ENCODE results near the gene FAIM.
"Not testable (repeated sequence)": the region's sequence is repeated elsewhere in the genome, so short reads cannot be mapped to it uniquely, and the experiment has no call there.

The FAIM gene

DNA sequence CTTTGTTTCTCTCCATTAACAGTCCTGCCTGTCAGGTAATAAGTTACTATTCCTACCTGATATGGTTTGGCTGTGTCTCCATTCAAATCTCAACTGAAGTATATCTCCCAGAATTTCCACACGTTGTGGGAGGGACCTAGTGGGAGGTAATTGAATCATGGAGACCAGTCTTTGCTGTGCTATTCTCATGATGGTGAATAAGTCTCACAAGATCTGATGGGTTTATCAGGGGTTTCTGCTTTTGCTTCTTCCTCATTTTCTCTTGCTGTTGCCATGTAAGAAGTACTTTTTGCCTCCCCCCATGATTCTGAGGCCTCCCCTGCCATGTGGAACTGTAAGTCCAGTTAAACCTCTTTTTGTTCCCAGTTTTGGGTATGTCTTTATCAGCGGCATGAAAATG is 6.9 kb upstream of the FAIM start:
- not testable (repeated sequence) for DNase-seq (ENCODE audit: low spot score)

DNA sequence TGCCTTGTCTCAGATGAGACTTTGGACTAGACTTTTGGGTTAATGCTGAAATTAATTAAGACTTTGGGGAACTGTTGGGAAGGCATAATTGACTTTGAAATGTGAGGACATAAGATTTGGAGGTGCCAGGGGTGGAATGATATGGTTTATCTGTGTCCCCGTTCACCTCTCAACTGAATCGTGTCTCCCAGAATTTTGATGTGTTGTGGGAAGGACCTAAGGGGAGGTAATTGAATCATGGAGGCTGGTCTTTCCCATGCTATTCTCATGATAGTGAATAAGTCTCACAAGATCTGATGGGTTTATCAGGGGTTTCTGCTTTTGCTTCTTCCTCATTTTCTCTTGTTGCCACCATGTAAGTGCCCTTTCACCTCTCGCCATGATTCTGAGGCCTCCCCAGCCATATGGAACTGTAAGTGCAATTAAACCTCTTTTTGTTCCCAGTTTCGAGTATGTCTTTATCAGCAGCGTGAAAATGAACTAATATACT is 4.4 kb upstream of the FAIM start:
- DNase-seq (ENCODE audit: low spot score): not testable (repeated sequence)

DNA sequence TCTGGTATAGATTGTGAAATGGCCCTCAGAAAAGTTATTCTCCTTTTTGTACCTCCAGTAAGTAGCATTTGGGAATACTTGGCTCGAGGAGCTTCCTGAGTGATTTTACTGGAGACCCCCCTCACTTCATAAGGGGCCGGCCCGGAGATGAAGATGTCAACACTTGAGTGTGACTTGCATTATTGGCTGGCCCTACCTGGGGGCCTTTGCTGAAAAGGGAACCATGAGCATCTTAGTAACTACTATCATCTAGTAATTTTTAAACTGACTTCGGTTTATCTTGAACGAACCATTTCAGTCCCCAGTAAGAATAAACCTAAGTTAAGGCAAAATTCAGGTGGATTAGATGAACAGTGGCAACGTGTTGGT is 1.3 kb downstream of the FAIM start:
- no peak for DNase-seq (ENCODE audit: low spot score)

DNA sequence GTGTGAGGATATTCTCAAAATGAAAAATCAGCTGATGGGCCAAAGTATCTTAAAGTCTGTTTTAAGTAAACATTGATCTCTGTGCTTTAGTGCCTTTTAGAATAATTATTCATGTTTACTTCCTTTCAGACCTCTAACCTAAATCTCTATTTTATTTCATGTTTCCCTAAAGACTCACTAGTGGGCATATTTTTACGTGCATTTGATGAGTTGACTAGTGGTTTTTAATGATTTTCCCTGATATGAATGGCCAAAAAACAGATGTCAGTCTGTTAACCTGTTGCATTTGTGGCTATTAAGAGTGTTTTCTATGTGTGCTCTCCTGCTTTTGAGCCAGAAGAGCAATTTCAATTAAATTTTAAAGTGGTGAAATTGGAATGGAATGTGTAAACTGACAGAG is 6.9 kb downstream of the FAIM start:
- DNase-seq (ENCODE audit: low spot score): no peak

DNA sequence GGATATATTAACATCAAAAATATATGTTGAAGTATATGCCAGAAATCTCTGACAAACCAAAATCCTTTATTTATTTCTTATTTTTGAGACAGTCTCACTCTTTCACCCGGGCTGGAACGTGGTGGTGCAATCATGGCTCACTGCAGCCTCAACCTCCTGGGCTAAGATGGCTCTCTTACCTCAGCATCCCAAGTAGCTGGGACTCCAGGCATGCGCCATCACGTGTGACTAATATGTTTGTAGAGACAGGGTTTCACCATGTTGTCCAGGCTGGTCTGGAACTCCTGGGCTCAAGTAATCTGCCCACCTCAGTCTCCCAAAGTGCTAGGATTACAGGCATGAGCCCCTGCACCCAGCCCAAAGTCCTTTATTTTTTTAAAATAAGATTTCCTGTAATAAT is 11.9 kb downstream of the FAIM start:
- DNase-seq (ENCODE audit: low spot score): no peak

DNA sequence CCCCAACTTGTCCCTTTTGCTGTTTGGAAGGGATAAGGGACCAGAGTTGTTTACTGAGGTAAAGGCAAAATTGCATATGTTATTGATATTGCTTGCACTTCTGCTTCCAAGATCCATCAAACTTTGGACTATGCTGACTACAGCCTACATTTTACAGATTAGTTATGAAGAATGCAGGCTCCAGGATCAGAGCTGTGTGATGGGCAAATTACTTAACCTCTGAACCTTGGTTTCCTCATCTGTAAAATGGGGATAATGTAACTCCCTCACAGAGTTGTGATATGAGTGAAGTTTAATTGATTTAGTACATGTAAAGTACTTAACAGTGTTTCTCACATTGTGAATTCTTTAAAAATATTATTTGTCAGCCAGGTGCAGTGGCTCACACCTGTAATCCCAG is 15.9 kb downstream of the FAIM start:
- DNase-seq (ENCODE audit: low spot score): no peak

DNA sequence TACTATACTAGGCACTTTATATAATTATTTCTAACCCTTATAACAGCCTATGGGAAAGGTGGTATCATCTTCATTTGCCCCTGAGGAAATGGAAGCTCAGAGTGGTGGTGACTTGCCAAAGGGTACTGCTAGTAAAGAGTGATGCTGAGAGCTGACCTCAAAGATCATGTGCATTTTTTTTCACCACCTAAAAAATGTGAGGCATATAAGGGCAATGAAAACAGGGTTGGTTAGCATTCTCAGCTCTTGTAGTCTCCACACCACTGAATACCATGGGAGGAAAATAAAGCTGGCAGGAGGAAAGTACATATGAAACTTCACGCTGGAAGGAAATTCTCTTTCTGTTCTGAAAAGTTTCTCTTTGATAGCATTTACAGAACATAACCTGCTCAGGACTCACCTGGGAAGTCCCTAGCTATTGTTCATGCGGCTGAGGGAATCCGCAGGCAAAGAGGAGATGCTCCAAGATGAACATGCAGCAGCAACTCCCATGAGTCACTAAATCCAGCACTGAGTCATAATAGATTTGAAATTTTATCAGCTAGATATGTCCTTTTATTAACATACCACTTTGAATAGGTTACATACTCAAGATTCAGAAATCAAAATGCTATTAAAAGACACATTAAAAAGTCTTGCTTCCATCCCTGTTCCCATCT is 17.3 kb downstream of the FAIM start:
- DNase-seq (ENCODE audit: low spot score): no peak

DNA sequence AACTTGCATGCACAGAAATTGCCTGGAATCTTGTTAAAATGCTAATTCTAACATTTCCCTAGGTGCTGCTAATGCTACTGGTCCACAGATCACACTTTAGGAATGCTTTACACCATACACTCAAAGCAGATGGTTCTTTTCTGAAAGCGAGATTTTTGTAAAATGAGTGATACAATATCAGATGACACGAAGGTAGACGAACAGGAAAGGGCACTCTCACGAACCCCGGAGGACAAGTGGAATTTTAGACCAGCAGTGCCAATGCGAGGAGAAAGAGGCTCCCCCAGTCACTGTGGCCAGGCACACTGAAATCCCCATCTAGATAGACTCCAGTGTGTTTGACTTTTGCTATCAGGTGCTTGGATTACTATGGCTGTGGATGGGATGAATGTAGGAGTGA is 21.0 kb downstream of the FAIM start:
- no peak for DNase-seq (ENCODE audit: low spot score)

DNA sequence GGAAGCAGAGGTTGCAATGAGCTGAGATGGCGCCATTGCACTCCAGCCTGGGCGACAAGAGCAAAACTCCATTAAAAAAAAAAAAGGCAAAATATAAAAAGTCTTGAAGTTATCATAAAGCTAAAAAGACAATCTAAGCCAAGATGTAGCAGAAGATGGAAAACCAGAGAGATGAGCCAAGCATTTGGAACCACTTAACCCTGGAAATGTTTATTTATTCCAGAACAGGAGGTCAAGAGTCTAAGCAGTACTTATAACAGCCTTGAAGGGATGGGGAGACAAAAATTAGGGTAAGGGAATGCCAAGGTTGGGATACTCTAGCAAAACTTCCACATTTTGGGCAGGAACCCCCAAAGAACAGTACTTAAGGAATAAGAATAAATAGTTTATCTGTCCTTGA is 30.1 kb downstream of the FAIM start:
- no peak for DNase-seq (ENCODE audit: low spot score)

DNA sequence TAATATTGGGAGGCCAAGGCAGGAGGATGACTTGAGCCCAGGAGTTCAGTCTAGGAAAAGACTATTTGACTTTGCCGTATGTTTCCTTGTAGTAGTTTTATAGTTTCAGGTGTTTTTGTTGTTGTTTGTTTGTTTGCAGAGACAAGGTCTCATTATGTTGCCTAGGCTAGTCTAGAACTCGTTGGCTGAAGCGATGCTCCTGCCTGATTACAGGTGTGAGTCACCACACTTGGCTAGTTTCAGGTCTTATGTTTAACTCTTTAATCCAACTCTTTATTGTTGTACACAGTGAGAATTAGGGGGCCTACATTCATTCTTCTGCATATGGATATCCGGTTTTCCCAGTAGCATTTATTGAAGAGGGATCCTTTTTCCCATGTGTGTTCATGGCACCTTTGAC is 32.0 kb downstream of the FAIM start:
- DNase-seq (ENCODE audit: low spot score): no peak

DNA sequence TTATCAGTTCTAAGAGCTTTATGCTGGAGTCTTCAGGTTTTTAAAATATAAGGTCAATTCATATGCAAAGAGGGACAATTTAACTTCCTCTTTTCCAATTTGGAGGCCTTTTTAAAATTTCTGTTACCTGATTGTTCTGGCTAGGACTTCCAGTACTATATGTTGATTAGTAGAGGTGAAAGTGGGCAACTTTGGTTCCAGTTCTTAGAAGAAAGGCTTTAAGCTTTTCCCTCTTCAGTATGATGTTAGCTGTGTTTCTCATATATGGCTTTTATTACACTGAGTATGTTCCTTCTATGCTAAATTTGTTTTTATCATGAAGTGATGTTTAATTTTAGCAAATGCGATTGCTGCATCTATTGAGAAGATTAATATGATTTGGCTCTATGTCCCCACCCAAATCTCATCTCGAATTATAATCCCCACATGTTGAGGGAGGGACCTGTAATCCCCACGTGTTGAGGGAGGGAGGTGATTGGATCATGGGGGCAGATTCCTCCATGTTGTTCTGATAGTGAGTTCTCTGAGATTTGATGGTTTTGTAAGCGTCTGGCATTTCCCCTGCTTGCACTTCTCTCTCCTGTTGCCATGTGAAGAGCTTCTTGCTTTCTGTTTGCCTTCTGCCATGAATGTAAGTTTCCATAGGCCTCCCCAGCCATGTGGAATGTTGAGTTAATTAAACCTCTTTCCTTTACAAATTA is 33.8 kb downstream of the FAIM start:
- no peak for DNase-seq (ENCODE audit: low spot score)

DNA sequence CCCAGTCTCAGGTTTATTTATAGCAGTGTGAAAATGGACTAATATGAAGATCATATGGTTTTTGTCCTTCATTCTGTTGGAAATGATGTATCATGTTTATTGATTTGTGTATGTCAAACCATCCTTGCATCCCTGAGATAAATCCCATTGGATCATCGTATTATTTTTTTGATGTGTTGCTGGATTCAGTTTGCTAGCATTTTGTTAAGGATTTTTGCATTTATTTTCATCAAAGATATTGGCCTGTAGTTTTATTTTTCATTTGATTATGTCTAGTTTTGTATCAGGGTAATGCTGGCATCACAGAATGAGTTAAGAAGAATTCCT is 34.3 kb downstream of the FAIM start:
- DNase-seq (ENCODE audit: low spot score): no peak

DNA sequence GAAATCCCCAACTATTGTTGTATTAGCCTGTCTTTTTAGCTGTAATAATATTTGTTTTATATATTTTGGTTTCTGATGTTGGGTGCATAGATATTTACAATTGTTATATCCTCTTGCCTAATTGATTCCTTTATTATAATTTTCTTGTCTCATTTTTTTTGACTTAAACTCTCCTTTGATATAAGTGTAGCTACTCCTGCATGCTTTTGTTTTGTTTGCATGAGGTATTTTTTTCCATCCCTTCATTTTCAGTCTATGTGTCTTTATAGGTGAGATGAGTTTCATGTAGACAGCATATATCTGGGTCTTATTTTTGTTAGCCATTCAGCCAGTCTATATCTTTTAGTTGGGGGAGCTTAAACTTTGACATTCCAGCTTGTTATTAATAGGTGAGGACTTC is 37.4 kb downstream of the FAIM start:
- no peak for DNase-seq (ENCODE audit: low spot score)

DNA sequence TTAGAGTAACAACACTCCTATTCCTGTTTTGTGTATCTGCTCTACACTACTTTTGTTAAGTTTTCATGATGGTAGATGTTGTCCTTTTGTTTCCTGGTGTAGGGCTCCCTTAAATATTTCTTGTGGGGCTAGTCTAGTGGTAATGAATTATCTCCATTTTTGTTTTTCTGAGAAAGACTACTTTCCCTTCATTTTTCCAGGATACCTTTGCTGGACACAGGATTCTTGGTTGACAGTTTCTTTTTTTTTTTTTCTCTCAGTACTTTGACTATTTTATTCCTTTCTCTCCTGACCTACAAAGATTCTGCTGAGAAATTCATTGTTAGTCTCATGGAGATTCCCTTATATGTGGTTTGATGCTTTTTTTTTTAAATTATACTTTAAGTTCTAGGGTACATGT is 37.9 kb downstream of the FAIM start:
- no peak for DNase-seq (ENCODE audit: low spot score)

DNA sequence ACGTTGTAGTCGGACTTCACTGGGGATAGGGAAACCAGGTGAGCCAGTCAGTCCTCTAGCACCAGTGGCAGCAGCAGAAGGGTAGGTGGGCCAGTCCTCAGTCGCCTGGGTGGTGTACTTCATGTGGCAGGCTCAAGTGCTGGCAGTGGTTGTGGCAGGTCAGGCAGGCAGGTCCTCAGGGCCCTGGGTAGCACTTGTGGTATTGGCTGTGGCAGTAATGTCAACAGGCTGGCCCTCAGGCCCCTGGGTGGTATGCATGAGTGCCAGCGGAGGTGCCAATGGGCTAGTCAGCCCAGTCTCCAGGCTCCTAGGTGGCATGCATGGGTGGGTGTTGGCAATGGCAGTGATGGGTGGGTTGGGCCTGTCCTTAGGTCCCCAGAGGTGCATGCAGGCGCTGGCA is 40.6 kb downstream of the FAIM start:
- DNase-seq (ENCODE audit: low spot score): no peak

DNA sequence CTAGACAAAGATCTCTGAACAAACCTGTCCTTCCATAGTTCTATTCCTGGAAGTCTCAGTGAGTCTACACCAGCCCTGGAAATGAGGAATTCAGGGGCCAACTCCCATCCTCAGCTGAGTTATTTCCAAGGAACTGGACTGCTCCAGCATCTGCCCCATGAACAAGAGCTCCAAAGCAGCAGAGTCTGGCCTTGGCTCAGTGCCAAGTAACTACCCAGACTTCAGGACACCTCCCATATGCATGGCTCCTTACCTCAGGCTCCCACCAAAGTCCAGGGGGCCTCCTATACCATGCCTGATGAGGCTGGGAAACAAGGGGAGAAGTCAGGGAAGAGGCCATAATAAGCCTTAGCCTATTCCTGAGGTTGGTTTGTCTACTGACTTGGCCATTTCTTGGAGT is 45.0 kb downstream of the FAIM start:
- DNase-seq (ENCODE audit: low spot score): no peak

DNA sequence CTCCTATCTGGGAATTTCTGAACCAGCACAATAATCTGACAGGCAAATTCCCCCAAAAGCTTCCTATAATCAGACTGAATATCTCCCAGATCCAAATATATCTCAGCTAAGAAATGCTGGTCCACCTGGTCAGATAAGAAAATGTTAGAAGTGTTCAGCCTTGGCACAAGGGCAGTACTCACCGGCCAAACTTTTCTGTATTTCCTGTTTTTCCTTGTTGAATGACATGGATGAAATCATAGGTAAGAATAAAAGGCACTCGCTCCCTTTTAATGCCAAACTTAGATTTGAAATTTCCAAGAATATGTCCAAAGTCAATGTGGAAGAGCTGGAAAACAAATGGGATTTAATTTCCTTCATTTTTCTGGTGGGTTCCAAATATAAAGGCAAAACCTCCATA is 48.9 kb downstream of the FAIM start:
- no peak for DNase-seq (ENCODE audit: low spot score)

DNA sequence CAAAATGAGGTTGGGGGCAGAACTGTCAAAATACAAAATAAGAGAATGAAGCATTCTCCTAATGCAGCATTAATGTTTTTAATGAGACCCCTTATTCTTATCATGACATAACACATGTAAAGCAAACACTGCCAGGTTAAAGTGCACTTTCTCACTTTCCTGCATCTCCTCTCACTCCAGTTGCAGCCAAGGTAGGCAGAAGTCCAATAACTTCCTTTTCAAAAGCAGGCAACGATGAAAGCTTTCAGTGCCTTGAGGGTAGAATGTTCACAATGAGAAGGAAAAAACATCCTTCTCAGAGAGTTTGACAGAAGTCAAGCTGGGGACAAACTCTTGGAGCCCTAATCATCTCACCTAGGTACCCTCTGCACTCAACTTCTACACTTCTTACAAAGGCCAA is 59.5 kb downstream of the FAIM start:
- DNase-seq (ENCODE audit: low spot score): no peak

DNA sequence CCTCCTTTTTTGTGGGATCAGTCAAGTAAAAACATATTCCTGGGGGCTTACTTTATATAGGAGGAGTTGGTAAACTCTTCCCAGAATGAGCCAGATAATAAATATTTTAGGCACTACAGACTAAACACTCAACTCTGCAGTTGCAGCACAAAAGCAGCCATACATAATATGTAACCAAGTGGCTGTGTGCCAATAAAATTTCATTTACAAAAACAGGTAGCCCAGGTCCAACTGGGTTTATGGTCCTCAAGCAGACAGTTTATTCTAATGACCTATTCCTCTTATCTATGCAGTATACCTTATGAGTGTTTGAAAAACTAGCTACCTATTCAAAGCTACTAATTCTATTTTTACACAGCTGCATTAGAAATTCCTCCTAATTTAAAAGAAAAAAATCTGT is 61.8 kb downstream of the FAIM start:
- no peak for DNase-seq (ENCODE audit: low spot score)

DNA sequence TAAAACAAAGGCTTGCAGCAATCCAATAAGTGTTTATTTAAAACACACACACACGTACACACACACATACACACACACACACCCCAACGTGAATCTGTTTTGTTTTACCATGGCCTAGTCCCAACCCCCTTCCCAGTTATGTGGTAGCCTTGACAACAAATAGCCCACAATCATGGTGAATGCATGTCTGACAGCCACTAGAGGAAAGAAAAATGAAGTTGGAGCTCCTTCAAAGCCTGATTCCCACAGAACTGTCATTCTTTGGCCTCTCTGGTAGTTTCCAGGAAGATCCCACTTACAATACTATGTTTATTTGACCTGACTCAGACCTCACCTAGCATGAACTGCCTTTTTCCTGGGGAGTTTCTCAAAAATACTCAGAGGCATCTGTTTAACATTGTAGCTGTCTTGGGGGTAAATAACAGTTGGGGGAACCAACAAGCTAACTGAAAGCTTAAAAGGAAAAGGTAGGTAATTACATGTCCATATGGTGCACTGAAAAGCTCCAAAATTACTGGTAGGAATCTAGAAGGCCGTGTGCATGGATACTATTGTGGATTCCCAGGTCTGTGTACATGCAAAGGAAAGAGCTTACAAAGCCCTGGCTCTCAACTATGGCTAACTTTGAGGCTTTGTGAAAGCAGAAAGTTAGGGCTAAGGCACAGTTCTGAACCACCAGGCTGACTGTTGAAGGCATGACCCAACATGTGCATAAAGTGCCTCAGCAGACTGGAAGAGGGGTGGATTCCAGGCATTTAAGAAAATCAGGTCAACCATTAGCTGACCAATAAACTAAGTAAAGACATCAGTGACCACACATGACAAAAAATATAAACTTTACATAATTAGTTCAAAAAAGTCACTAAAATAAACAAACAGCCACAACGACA is 65.3 kb downstream of the FAIM start:
- DNase-seq (ENCODE audit: low spot score): no peak

DNA sequence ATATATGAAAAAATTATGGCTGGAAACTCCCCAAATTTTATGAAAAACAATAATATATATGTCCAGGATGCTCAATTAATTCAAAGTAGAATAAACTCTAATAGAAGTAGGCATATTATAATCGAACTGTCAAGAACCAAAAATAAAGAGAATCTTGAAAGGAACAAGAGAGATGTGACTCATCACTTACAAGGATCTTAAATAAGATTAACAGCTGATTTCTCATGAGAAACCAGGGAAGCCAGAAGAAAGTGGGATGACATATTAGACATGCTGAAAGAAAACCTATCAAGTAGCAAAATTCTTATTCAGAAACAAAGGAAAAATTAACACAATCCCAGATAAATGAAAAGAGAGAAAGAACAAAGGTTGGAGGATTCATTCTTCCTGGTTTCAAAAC is 66.8 kb downstream of the FAIM start:
- DNase-seq (ENCODE audit: low spot score): no peak

DNA sequence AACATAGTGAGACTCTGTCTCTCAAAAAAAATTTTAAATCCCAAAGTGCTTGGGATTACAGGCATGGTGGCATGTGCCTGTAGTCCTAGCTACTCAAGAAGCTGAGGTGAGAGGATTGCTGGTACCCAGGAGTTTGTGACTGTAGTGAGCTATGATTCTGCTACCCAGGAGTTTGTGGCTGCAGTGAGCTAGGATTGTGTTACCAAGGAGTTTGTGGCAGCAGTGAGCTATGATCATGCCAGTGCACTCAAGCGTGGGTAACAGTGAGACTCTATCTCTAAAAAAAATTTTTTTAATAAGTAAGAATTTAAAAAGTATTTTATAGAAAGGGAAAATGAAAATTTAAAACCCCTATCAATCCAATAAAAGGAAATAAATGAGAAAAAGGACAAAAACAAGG is 69.5 kb downstream of the FAIM start:
- DNase-seq (ENCODE audit: low spot score): no peak

DNA sequence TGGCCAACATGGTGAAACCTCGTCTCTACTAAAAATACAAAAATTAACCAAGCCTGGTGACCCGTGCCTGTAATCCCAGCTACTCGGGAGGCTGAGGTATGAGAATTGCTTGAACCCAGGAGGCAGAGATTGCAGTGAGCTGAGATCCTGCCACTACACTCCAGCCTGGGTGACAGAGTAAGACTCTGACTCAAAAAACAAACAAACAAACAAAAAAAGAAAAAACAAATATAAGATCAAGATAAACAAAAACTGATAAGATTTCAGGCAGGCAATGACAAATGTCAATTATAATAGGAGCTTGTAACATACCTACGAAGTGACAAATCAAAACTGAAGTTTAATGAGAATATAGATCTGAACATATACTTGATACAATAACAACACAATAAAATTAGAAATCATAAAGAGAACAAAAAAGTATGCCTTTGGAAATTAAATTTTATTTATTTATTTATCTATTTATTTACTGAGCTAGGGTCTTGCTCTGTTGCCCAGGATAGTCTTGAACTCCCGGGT is 70.4 kb downstream of the FAIM start:
- no peak for DNase-seq (ENCODE audit: low spot score)
